Keratinocyte (primary cell): ENCODE data around the gene APBB1. TPM values are rescaled to one million over a fixed set of nuclear protein-coding genes. Genes with fewer than 3 reads are reported as not detected.
A peak's percentile ranks its signal among the peaks of the same experiment; 100 is the strongest.

Source experiments
- DNase-seq: peaks from one replicate; pipeline ENCODE4 v3.0.0-alpha.2; 2011; ENCODE audit warnings: low read depth, missing footprints, low spot score
- FAIRE-seq: peaks from 2 replicates; lab custom pipeline; 2011; peaks lifted over from hg19 to GRCh38; lab: Jason Lieb, UNC
- H2AFZ ChIP-seq: 2 replicates; pipeline ENCODE4 v1.6.0; 2012; ENCODE audit warnings: low read length, control low read depth, inconsistent platforms; ENCODE audit not compliant: control insufficient read depth
- H3K27ac ChIP-seq: 2 replicates; pipeline ENCODE4 v1.5.1; 2011; ENCODE audit warnings: low read length; ENCODE audit not compliant: control insufficient read depth, insufficient read depth
- H3K27me3 ChIP-seq: 3 replicates; pipeline ENCODE4 v1.6.0; 2011; ENCODE audit warnings: low read length; ENCODE audit not compliant: control insufficient read depth, insufficient read depth; ENCODE audit errors: extremely low read depth
- H3K36me3 ChIP-seq, 2 experiments: 2 replicates in 1 of 2; 3 replicates in 1 of 2; pipeline ENCODE4 v1.5.1; 2011; ENCODE audit warnings: low read length in 2 of 2, mild to moderate bottlenecking in 1 of 2; ENCODE audit not compliant: control insufficient read depth in 2 of 2, insufficient read depth in 2 of 2; ENCODE audit errors: extremely low read depth in 1 of 2
- H3K4me1 ChIP-seq: 3 replicates; pipeline ENCODE4 v1.5.1; 2011; ENCODE audit warnings: low read length; ENCODE audit not compliant: control insufficient read depth, insufficient read depth; ENCODE audit errors: extremely low read depth
- H3K4me2 ChIP-seq: 3 replicates; pipeline ENCODE4 v1.6.0; 2011; ENCODE audit warnings: low read depth, low read length; ENCODE audit not compliant: control insufficient read depth, insufficient read depth; ENCODE audit errors: extremely low read depth
- H3K4me3 ChIP-seq, 3 experiments: fragments of 200-600 bp in 1 of 3; sonication (generic) in 1 of 3; 2 replicates in 2 of 3; 3 replicates in 1 of 3; pipeline ENCODE4 v1.5.1; 2011 to 2016; ENCODE audit warnings: low read length in 3 of 3, mild to moderate bottlenecking in 3 of 3, control low read depth in 2 of 3, inconsistent platforms in 1 of 3, low read depth in 1 of 3, mixed read lengths in 1 of 3, mixed run types in 1 of 3, moderate library complexity in 1 of 3; ENCODE audit not compliant: control insufficient read depth in 2 of 3, insufficient read depth in 2 of 3; ENCODE audit errors: extremely low read depth in 1 of 3
- H3K79me2 ChIP-seq: 2 replicates; pipeline ENCODE4 v1.6.0; 2012; ENCODE audit warnings: low read length; ENCODE audit not compliant: control insufficient read depth, insufficient read depth
- H3K9ac ChIP-seq: 3 replicates; pipeline ENCODE4 v1.6.0; 2011; ENCODE audit warnings: low read length; ENCODE audit not compliant: control insufficient read depth, insufficient read depth; ENCODE audit errors: extremely low read depth
- H3K9me1 ChIP-seq: 3 replicates; pipeline ENCODE4 v1.6.0; 2011; ENCODE audit warnings: low read length; ENCODE audit not compliant: control insufficient read depth, insufficient read depth; ENCODE audit errors: extremely low read depth
- H3K9me3 ChIP-seq: 2 replicates; pipeline ENCODE4 v1.5.1; 2012; ENCODE audit warnings: low read depth, low read length; ENCODE audit not compliant: control insufficient read depth
- H4K20me1 ChIP-seq: 3 replicates; pipeline ENCODE4 v1.6.0; 2011; ENCODE audit warnings: low read length; ENCODE audit not compliant: control insufficient read depth, insufficient read depth; ENCODE audit errors: extremely low read depth
- EZH2 ChIP-seq: IDR thresholded peaks from one replicate; pipeline ENCODE4 v1.6.1; 2012; ENCODE audit warnings: inconsistent platforms, mild to moderate bottlenecking, low read length, moderate library complexity
- dilution Hi-C: fragments of 300-500 bp; cut with MboI; formaldehyde crosslinking; loops from one replicate; pipeline ENCODE4 v1.7.0; 2020; ENCODE audit warnings: low sequenced_read_pairs; ENCODE audit not compliant: extremely low pct_ligation_motif_present
- polyA plus RNA-seq, 5 experiments: library from polyadenylated mRNA; depleted of rRNA in 3 of 5; stranded (reverse) in 3 of 5; stranded (forward) in 1 of 5; unstranded in 1 of 5; fragments of >200 nt; gene quantifications; 1 replicate in 1 of 5; 2 replicates in 3 of 5; 3 replicates in 1 of 5; pipeline versions ENCODE4 v1.2.1 to v1.2.3, GENCODE V29; 2011 to 2012; ENCODE audit warnings: missing spikeins in 2 of 5, low read depth in 1 of 5, low replicate concordance in 1 of 5
- TF ChIP-seq, protein P1 (sequence below), 3 experiments: IDR thresholded peaks in 1 of 3; conservative IDR thresholded peaks in 1 of 3; optimal IDR thresholded peaks in 1 of 3; 2 replicates in 2 of 3; 3 replicates in 1 of 3; pipeline versions ENCODE3 to v1.5.1; 2011; ENCODE audit warnings: low read length in 3 of 3, mild to moderate bottlenecking in 3 of 3, moderate library complexity in 2 of 3, control low read depth in 1 of 3, inconsistent platforms in 1 of 3; ENCODE audit not compliant: insufficient read depth in 2 of 3; ENCODE audit errors: extremely low read depth in 1 of 3

APBB1 gene
- polyA plus RNA-seq, 1 donor (not counting 4 experiments of a cell fraction or from before 2014, with no cell fraction given) = 3.7 TPM

DNA sequence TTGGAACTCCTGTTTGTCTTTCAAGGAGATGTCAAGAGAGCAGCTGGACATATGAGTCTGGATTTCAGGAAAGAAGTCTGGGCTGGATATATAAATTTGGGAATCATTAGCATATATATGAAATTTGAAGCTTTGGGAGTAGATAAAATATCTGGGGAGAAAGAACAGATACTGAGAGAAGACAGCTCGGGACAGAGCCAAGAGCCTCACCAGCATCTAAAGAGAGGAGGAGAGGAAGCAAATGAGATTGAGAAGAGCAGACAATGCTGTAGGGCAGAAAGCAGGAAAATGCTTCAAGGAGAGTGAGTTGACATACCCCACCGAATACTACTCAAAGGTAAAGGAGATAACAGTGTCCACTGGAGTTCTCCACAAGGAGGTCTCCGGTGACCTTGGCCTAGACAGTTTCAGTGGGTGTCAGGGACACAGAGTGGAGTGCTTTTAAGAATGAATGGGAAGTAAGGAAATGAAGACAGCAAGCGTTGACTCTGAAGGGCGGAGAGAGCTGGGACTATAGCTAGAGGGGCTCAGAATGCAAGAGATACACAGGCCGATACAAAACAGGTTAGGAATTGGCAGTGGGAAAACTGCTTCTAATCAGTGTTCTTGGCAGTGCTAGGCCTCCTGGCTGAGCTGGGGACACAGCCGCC is 862 bp downstream of the APBB1 start:
- H3K79me2 ChIP-seq = no peaks in the 10 kb centered on the region
- H3K4me3 ChIP-seq = peak overlapping the region in 1 of 3 experiments; percentile 56
- FAIRE-seq = no peak
- no peaks in the 10 kb centered on the region for H3K9me1 ChIP-seq
- dilution Hi-C loops = no loop called here
- H4K20me1 ChIP-seq = no peaks in the 10 kb centered on the region
- H3K4me2 ChIP-seq = peak overlapping the region; percentile 32
- no peak overlapping the region for H2AFZ ChIP-seq
- H3K36me3 ChIP-seq = no peaks in the 10 kb centered on the region
- DNase-seq = no peak
- TF ChIP-seq, protein P1, sequence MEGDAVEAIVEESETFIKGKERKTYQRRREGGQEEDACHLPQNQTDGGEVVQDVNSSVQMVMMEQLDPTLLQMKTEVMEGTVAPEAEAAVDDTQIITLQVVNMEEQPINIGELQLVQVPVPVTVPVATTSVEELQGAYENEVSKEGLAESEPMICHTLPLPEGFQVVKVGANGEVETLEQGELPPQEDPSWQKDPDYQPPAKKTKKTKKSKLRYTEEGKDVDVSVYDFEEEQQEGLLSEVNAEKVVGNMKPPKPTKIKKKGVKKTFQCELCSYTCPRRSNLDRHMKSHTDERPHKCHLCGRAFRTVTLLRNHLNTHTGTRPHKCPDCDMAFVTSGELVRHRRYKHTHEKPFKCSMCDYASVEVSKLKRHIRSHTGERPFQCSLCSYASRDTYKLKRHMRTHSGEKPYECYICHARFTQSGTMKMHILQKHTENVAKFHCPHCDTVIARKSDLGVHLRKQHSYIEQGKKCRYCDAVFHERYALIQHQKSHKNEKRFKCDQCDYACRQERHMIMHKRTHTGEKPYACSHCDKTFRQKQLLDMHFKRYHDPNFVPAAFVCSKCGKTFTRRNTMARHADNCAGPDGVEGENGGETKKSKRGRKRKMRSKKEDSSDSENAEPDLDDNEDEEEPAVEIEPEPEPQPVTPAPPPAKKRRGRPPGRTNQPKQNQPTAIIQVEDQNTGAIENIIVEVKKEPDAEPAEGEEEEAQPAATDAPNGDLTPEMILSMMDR (optimal IDR thresholded peaks at IDR 0.05 in 1 of 3, IDR thresholded peaks at IDR 0.05 in 1 of 3, conservative IDR thresholded peaks at IDR 0.05 in 1 of 3; ENCODE audit: extremely low read depth in 1 of 3, insufficient read depth in 2 of 3, low read length in 3 of 3) = no peak
- TF ChIP-seq EZH2 = peak; percentile 53
- H3K9ac ChIP-seq = no peak overlapping the region
- no peak overlapping the region for H3K27ac ChIP-seq
- no peaks in the 10 kb centered on the region for H3K9me3 ChIP-seq
- peaks cover 10% of the 10 kb centered on the region for H3K27me3 ChIP-seq
- H3K4me1 ChIP-seq = peaks cover 7% of the 10 kb centered on the region

DNA sequence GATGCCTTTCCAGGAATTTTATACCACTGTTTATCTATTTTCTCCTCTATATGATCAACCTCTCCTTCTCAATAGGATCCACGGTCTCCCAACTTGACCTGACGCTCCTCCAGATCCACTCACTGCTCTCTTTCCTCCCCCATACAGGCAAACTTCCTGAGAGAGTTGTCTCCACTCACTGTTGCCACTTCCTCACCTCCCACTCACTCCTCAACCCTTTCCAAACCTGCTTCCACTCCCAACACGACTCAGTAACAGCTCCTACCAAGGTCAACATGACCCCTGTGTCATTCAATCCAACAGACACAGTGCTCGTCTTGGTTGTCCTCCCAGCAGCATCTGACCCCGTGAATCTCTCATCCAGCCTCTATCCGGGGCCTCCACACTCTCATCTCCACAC is 3.1 kb downstream of the APBB1 start:
- Histone ChIP-seq H3K4me3 (no peak overlapping the region), H3K4me2 (no peak overlapping the region), H3K27me3 (peaks cover 10% of the 10 kb centered on the region), H3K79me2 (no peaks in the 10 kb centered on the region), H3K4me1 (peaks cover 7% of the 10 kb centered on the region), H2AFZ (no peak overlapping the region), H3K27ac (no peak overlapping the region), H3K9me1 (no peaks in the 10 kb centered on the region), H4K20me1 (no peaks in the 10 kb centered on the region), H3K9ac (no peak overlapping the region), H3K36me3 (no peaks in the 10 kb centered on the region), H3K9me3 (no peaks in the 10 kb centered on the region)
- DNase-seq = no peak
- dilution Hi-C loops = no loop called here
- FAIRE-seq = no peak
- TF ChIP-seq, protein P1 (optimal IDR thresholded peaks at IDR 0.05 in 1 of 3, IDR thresholded peaks at IDR 0.05 in 1 of 3, conservative IDR thresholded peaks at IDR 0.05 in 1 of 3; ENCODE audit: extremely low read depth in 1 of 3, insufficient read depth in 2 of 3, low read length in 3 of 3) = no peak
- TF ChIP-seq EZH2 = no peak
